OCI-M2 (cell line): ENCODE results near the gene ADAD1.

Source experiments
- DNase-seq: peaks from one replicate; lab custom pipeline; 2025; ENCODE audit not compliant: unreplicated experiment; lab: John Stamatoyannopoulos, UW

Gene ADAD1

GRCh38 chr4:122453384-122453995 is 74.7 kb downstream of the ADAD1 start:
- no peak for DNase-seq

GRCh38 chr4:122456231-122457116 is 77.7 kb downstream of the ADAD1 start, which contains the start of gene IL2:
IL2 (minus strand) TSS chr4:122456725; CDS start chr4:122456440, 285 bp downstream.
- no peak for DNase-seq

- no peak for DNase-seq
These were observed 79.8 kb downstream of the ADAD1 start for GRCh38 chr4:122458625-122459024.

- no peak for DNase-seq
These were observed 90.6 kb downstream of the ADAD1 start for GRCh38 chr4:122469457-122469856.

GRCh38 chr4:122475233-122475632 is 96.4 kb downstream of the ADAD1 start:
- DNase-seq, result no peak

- no peak for DNase-seq
These were observed 97.3 kb downstream of the ADAD1 start for GRCh38 chr4:122476126-122476525.

- DNase-seq, result no peak
These were observed 97.9 kb downstream of the ADAD1 start for GRCh38 chr4:122476745-122477144.
